GM12878 (cell line): ENCODE data around the gene ANKRD61. TPM values are rescaled to one million over a fixed set of nuclear protein-coding genes. Genes with fewer than 3 reads are reported as not detected.
A peak's percentile ranks its signal among the peaks of the same experiment; 100 is the strongest.
"Not testable (repeated sequence)": the region's sequence is repeated elsewhere in the genome, so short reads cannot be mapped to it uniquely, and the experiment has no call there.

Experiments
- ATAC-seq: fragments of 200-7000 bp; cut with Tn5 transposase; 3 replicates; pipeline ENCODE4 v1.9.1; 2020; ENCODE audit warnings: mild to moderate bottlenecking, moderate library complexity
- BruUV-seq: library from RNA; stranded (reverse); fragments of 400-500 nt; replicated peaks from 2 replicates; lab custom pipeline; 2021; lab: Mats Ljungman, UMichigan
- CTCF ChIA-PET: fragments of 300-600 bp; sonication (Branson Sonifier 250); formaldehyde crosslinking; extraction: SDS; loops from one replicate; lab custom pipeline; 2021; ENCODE audit warnings: inconsistent platforms; lab: Yijun Ruan, JAX
- POLR2A ChIA-PET: fragments of 350-600 bp; formaldehyde crosslinking; extraction: SDS; loops from one replicate; lab custom pipeline; 2021; ENCODE audit warnings: inconsistent platforms; lab: Charles Lee
- RAD21 ChIA-PET: fragments of 300-600 bp; sonication (Branson Sonifier 250); formaldehyde crosslinking; loops from one replicate; lab custom pipeline; 2023; ENCODE audit warnings: antibody characterized with exemption; ENCODE audit not compliant: unreplicated experiment; lab: Charles Lee
- SMC1A ChIA-PET: fragments of 300-600 bp; sonication (Branson Sonifier 250); formaldehyde crosslinking; loops from one replicate; lab custom pipeline; 2023; ENCODE audit not compliant: unreplicated experiment, uncharacterized antibody; lab: Charles Lee
- DNase-seq: peaks from one replicate; pipeline ENCODE4 v3.0.0-alpha.2; 2011; ENCODE audit warnings: low read depth, low spot score
- FAIRE-seq: peaks from 3 replicates; lab custom pipeline; 2011; peaks lifted over from hg19 to GRCh38; lab: Jason Lieb, UNC
- H2AFZ ChIP-seq: 2 replicates; pipeline ENCODE4 v1.6.0; 2011; ENCODE audit warnings: low read depth, low read length, control low read depth; ENCODE audit not compliant: control insufficient read depth
- H3K27ac ChIP-seq: 2 replicates; pipeline ENCODE4 v1.5.1; 2011; ENCODE audit warnings: control low read depth; ENCODE audit not compliant: control insufficient read depth, insufficient read depth
- H3K27me3 ChIP-seq, 2 experiments: replicated peaks in 1 of 2; 2 replicates each; pipeline versions ENCODE4 v1.6.0 to v1.6.1; 2011; ENCODE audit warnings: low read length in 1 of 2; ENCODE audit not compliant: control insufficient read depth in 2 of 2, insufficient read depth in 2 of 2
- H3K36me3 ChIP-seq, 2 experiments: 2 replicates each; pipeline ENCODE4 v1.5.1; 2011; ENCODE audit warnings: low read length in 1 of 2; ENCODE audit not compliant: control insufficient read depth in 2 of 2, insufficient read depth in 2 of 2
- H3K4me1 ChIP-seq: 2 replicates; pipeline ENCODE4 v1.6.1; 2011; ENCODE audit warnings: mild to moderate bottlenecking, low read length, moderate library complexity, mixed read lengths; ENCODE audit not compliant: control insufficient read depth, insufficient read depth
- H3K4me2 ChIP-seq: 2 replicates; pipeline ENCODE4 v1.6.0; 2011; ENCODE audit warnings: control low read depth; ENCODE audit not compliant: control insufficient read depth, insufficient read depth
- H3K4me3 ChIP-seq: fragments of 200-600 bp; sonication (generic); 2 replicates; pipeline ENCODE4 v1.5.1; 2016
- H3K79me2 ChIP-seq: 2 replicates; pipeline ENCODE4 v1.6.0; 2011; ENCODE audit warnings: low read length; ENCODE audit not compliant: control insufficient read depth, insufficient read depth
- H3K9ac ChIP-seq: 2 replicates; pipeline ENCODE4 v1.8.0; 2011; ENCODE audit warnings: low read length, control low read depth, mixed read lengths; ENCODE audit not compliant: control insufficient read depth, insufficient read depth
- H3K9me3 ChIP-seq: replicated peaks from 3 replicates; pipeline ENCODE4 v1.5.1; 2011; ENCODE audit warnings: mild to moderate bottlenecking, low read length; ENCODE audit not compliant: control insufficient read depth, insufficient read depth
- H4K20me1 ChIP-seq: 2 replicates; pipeline ENCODE4 v1.6.0; 2011; ENCODE audit not compliant: control insufficient read depth, insufficient read depth
- NR2C1 ChIP-seq: fragments of 450-650 bp; IDR thresholded peaks from 2 replicates; pipeline ENCODE4 v1.6.1; 2017; ENCODE audit warnings: antibody characterized with exemption, mild to moderate bottlenecking, moderate library complexity
- PRDM15 ChIP-seq: fragments of 450-650 bp; formaldehyde crosslinking; IDR thresholded peaks from 2 replicates; pipeline ENCODE4 v1.4.0; 2020; ENCODE audit warnings: mild to moderate bottlenecking, moderate library complexity
- WGBS: methylation state at CpG from one replicate; pipeline ENCODE4 v1.1.6; 2016; ENCODE audit warnings: low lambda C conversion rate; ENCODE audit not compliant: insufficient replicate concordance, insufficient coverage; ENCODE audit errors: missing lambda C conversion rate; 5-methylcytosine and 5-hydroxymethylcytosine counted together
- in situ Hi-C: fragments of 300-500 bp; cut with MboI; formaldehyde crosslinking; loops from 9 replicates; pipeline ENCODE4 v1.14.3; 2018; ENCODE audit warnings: mixed read lengths
- intact Hi-C: fragments of 100-400 bp; cut with micrococcal nuclease; formaldehyde crosslinking; loops from one replicate; pipeline ENCODE4 v1.14.2; 2022; ENCODE audit not compliant: unreplicated experiment
- polyA plus RNA-seq, 11 experiments: library from polyadenylated mRNA; depleted of rRNA in 4 of 11; unstranded in 6 of 11; stranded (reverse) in 5 of 11; fragments of >200 nt; fragmentation: Nextera tagmentation in 4 of 11; fragmentation: Illumina TruSeq in 1 of 11; extraction: Ambion mirVana in 4 of 11; extraction: Trizol in 1 of 11; gene quantifications; 1 replicate in 1 of 11; 2 replicates in 10 of 11; pipeline versions ENCODE4 v1.2.1 to v1.2.3, GENCODE V29; 2011 to 2016; ENCODE audit warnings: inconsistent platforms in 2 of 11, missing spikeins in 2 of 11, low read depth in 1 of 11
- total RNA-seq, 4 experiments: library from RNA; depleted of rRNA in 3 of 4; stranded (reverse); fragments of >200 nt in 3 of 4; fragmentation: Illumina TruSeq in 1 of 4; extraction: Trizol in 1 of 4; gene quantifications; 2 replicates each; pipeline versions ENCODE4 v1.2.1 to v1.2.3, GENCODE V29; 2013 to 2021

Gene ANKRD61
- total and polyA plus RNA-seq, 10 of the 15 experiments (the other 5 are each of a cell fraction or from before 2014, with no cell fraction given), result 0.11 to 0.64 (median 0.28) TPM

GRCh38 chr7:6057316-6058129 lies 26.3 kb downstream of the ANKRD61 start (continued):
- TF ChIP-seq PRDM15 (CRISPR knock-in tag), result no peak
- TF ChIP-seq NR2C1, result peak; percentile 28; the same call in 1 of the 2 replicates

- in situ Hi-C loops, H3K9me3 ChIP-seq, H3K4me1 ChIP-seq, H3K4me2 ChIP-seq, H4K20me1 ChIP-seq, H3K9ac ChIP-seq, H3K36me3 ChIP-seq, FAIRE-seq, CTCF ChIA-PET, H3K27me3 ChIP-seq, H3K4me3 ChIP-seq, H2AFZ ChIP-seq, H3K27ac ChIP-seq, BruUV-seq, RAD21 ChIA-PET, ATAC-seq, intact Hi-C loops, DNase-seq: not testable (repeated sequence)
- ChIA-PET SMC1A (interaction anchor here (0.6 to 2.4 kb wide), 3 partner anchors 11 to 321 kb away, joined by 3 to 6 read pairs (median 3); no protein-coding TSS in a partner anchor), POLR2A (interaction anchor here (0.6 kb wide), 1 partner anchor 378 kb away, joined by 3 read pairs; no protein-coding TSS in a partner anchor)
- 82% methylated on average over 11 of the region's 11 CpGs for WGBS
- H3K79me2 ChIP-seq, result peaks cover 27% of the 10 kb centered on the region
Observed at GRCh38 chr7:6059941-6060340, 28.8 kb downstream of the ANKRD61 start.
